ENCODE measurements around the gene NKAIN2. TPM values are rescaled to one million over a fixed set of nuclear protein-coding genes. Genes with fewer than 3 reads are reported as not detected.

NKAIN2 gene
- polyA plus RNA-seq, 1 of the 3 experiments (the other 2 are of a cell fraction) = not detected

- TF ChIP-seq CTCF (IDR thresholded peaks at IDR 0.05) (no peak), POLR2AphosphoS5 (IDR thresholded peaks at IDR 0.05; ENCODE audit: low read depth, low read length) (no peak), NFIC (IDR thresholded peaks at IDR 0.05; ENCODE audit: borderline replicate concordance) (no peak), FOSL2 (IDR thresholded peaks at IDR 0.05; ENCODE audit: borderline replicate concordance, low read depth) (no peak), USF2 (IDR thresholded peaks at IDR 0.05; ENCODE audit: borderline replicate concordance, low read depth, low read length) (no peak)
Measured at GRCh38 chr6:124812067-124812466, 1008.4 kb downstream of the NKAIN2 start (continued).

- no peaks in the 10 kb centered on the region for H3K79me2 ChIP-seq (ENCODE audit: insufficient read depth)
- no peak overlapping the region for H2AFZ ChIP-seq (ENCODE audit: low read depth)
- H3K9me2 ChIP-seq = no peaks in the 10 kb centered on the region
- no peak overlapping the region for H3K9ac ChIP-seq
- no peaks in the 10 kb centered on the region for H4K20me1 ChIP-seq (ENCODE audit: insufficient read depth)
- no peaks in the 10 kb centered on the region for H3K36me3 ChIP-seq (replicated peaks in 1 of 2; ENCODE audit: control insufficient read depth in 1 of 2, insufficient read depth in 2 of 2, low read length in 1 of 2)
- CTCF ChIA-PET = no interaction called here
- no peak for TF ChIP-seq RCOR1 (IDR thresholded peaks at IDR 0.05; ENCODE audit: low read length)
- no peak for TF ChIP-seq TCF12 (IDR thresholded peaks at IDR 0.05)
- no peak for TF ChIP-seq FOXM1 (IDR thresholded peaks at IDR 0.05; ENCODE audit: low read depth)
- TF ChIP-seq YY1 (IDR thresholded peaks at IDR 0.05; ENCODE audit: low read depth) = no peak
- TF ChIP-seq EP300 (IDR thresholded peaks at IDR 0.05; ENCODE audit: borderline replicate concordance in 1 of 2, low read depth in 1 of 2, low read length in 1 of 2) = no peak
- TF ChIP-seq PBX3 (IDR thresholded peaks at IDR 0.05) = no peak
- TF ChIP-seq TEAD4 (IDR thresholded peaks at IDR 0.05; ENCODE audit: borderline replicate concordance, insufficient read depth) = no peak
- TF ChIP-seq GATA2 (CRISPR knock-in tag; IDR thresholded peaks at IDR 0.05) = no peak
- TF ChIP-seq FOXJ3 (CRISPR knock-in tag; IDR thresholded peaks at IDR 0.05) = no peak
- TF ChIP-seq SIN3A (IDR thresholded peaks at IDR 0.05; ENCODE audit: borderline replicate concordance, low read depth, low read length) = no peak
- POLR2A ChIA-PET = no interaction called here
- H3K27me3 ChIP-seq (ENCODE audit: insufficient read depth) = no peaks in the 10 kb centered on the region; the same call in 1 of the 2 replicates
- H3K27ac ChIP-seq (ENCODE audit: low read depth in 2 of 2, low read length in 1 of 2) = no peak overlapping the region
- no peaks in the 10 kb centered on the region for H3K9me3 ChIP-seq
- no peak for DNase-seq
- 8% methylated on average over 4 of the region's 4 CpGs for WGBS (ENCODE audit: low lambda C conversion rate)
- no peaks in the 10 kb centered on the region for H3K4me1 ChIP-seq (ENCODE audit: control insufficient read depth in 1 of 2, insufficient read depth in 2 of 2, low read depth in 1 of 2, low read length in 1 of 2)
- H3F3A ChIP-seq (replicated peaks; ENCODE audit: insufficient read depth) = no peaks in the 10 kb centered on the region
- no peak overlapping the region for H3K4me2 ChIP-seq
- H3K4me3 ChIP-seq (ENCODE audit: low read depth in 2 of 2, low read length in 1 of 2) = no peak overlapping the region
Measured at GRCh38 chr6:124819346-124819745, 1015.7 kb downstream of the NKAIN2 start.

Data from SK-N-SH (cell line).